ENCODE results near the gene HLA-E.
"Not testable (repeated sequence)": the region's sequence is repeated elsewhere in the genome, so short reads cannot be mapped to it uniquely, and the experiment has no call there.

The HLA-E gene

GRCh38 chr6:30481211-30481964, 7.9 kb upstream of the HLA-E start:
- H3K4me3 ChIP-seq (ENCODE audit: insufficient read length, low read depth), result peak overlapping the region; percentile 36

GRCh38 chr6:30481965-30482644, 7.2 kb upstream of the HLA-E start:
- Histone ChIP-seq H3K4me3 (ENCODE audit: insufficient read length, low read depth) (peak overlapping the region; percentile 36), H3K27me3 (ENCODE audit: insufficient read depth, insufficient read length) (peaks cover 32% of the 10 kb centered on the region), H3K9ac (ENCODE audit: insufficient read length, low read depth) (peak overlapping the region; percentile 64)
- not testable (repeated sequence) for DNase-seq (ENCODE audit: low read depth, low spot score); H3K4me1 ChIP-seq (ENCODE audit: insufficient read depth, insufficient read length); H3K36me3 ChIP-seq (ENCODE audit: insufficient read depth, insufficient read length, low read length); H3K9me3 ChIP-seq (ENCODE audit: insufficient read depth, low read length)

More at GRCh38 chr6:30481211-30481964, 7.9 kb upstream of the HLA-E start:
- no peaks in the 10 kb centered on the region for H3K4me1 ChIP-seq (ENCODE audit: insufficient read depth, insufficient read length)
- H3K36me3 ChIP-seq (ENCODE audit: insufficient read depth, insufficient read length, low read length), result no peaks in the 10 kb centered on the region
- H3K9me3 ChIP-seq (ENCODE audit: insufficient read depth, low read length), result no peaks in the 10 kb centered on the region
- no peak for DNase-seq (ENCODE audit: low read depth, low spot score)
- TF ChIP-seq ZNF274 (IDR thresholded peaks at IDR 0.05; ENCODE audit: low read depth, low read length) (no peak), SUZ12 (IDR thresholded peaks at IDR 0.05; ENCODE audit: extremely low read depth, insufficient read depth, insufficient read length) (no peak), YY1 (IDR thresholded peaks at IDR 0.05; ENCODE audit: insufficient read depth, insufficient read length) (no peak)
- H3K27me3 ChIP-seq (ENCODE audit: insufficient read depth, insufficient read length), result peaks cover 32% of the 10 kb centered on the region
- peak overlapping the region; percentile 64 for H3K9ac ChIP-seq (ENCODE audit: insufficient read length, low read depth)

- peaks cover 32% of the 10 kb centered on the region for H3K27me3 ChIP-seq (ENCODE audit: insufficient read depth, insufficient read length)
- no peak overlapping the region for H3K9ac ChIP-seq (ENCODE audit: insufficient read length, low read depth)
- TF ChIP-seq ZNF274 (IDR thresholded peaks at IDR 0.05; ENCODE audit: low read depth, low read length) (no peak), YY1 (IDR thresholded peaks at IDR 0.05; ENCODE audit: insufficient read depth, insufficient read length) (no peak), SUZ12 (IDR thresholded peaks at IDR 0.05; ENCODE audit: extremely low read depth, insufficient read depth, insufficient read length) (no peak)
- DNase-seq (ENCODE audit: low read depth, low spot score), result no peak
- no peaks in the 10 kb centered on the region for H3K36me3 ChIP-seq (ENCODE audit: insufficient read depth, insufficient read length, low read length)
- no peak overlapping the region for H3K4me3 ChIP-seq (ENCODE audit: insufficient read length, low read depth)
- H3K9me3 ChIP-seq (ENCODE audit: insufficient read depth, low read length), result no peaks in the 10 kb centered on the region
- no peaks in the 10 kb centered on the region for H3K4me1 ChIP-seq (ENCODE audit: insufficient read depth, insufficient read length)
Measured at GRCh38 chr6:30483677-30484279, 5.5 kb upstream of the HLA-E start.

- Histone ChIP-seq H3K9me3 (ENCODE audit: insufficient read depth, low read length) (no peaks in the 10 kb centered on the region), H3K4me3 (ENCODE audit: insufficient read length, low read depth) (no peak overlapping the region), H3K36me3 (ENCODE audit: insufficient read depth, insufficient read length, low read length) (peaks cover under 1% of the 10 kb centered on the region), H3K27me3 (ENCODE audit: insufficient read depth, insufficient read length) (peaks cover 22% of the 10 kb centered on the region), H3K4me1 (ENCODE audit: insufficient read depth, insufficient read length) (peaks cover 1% of the 10 kb centered on the region), H3K9ac (ENCODE audit: insufficient read length, low read depth) (no peak overlapping the region)
- no peak for DNase-seq (ENCODE audit: low read depth, low spot score)
- TF ChIP-seq SUZ12 (IDR thresholded peaks at IDR 0.05; ENCODE audit: extremely low read depth, insufficient read depth, insufficient read length), result no peak
- TF ChIP-seq YY1 (IDR thresholded peaks at IDR 0.05; ENCODE audit: insufficient read depth, insufficient read length), result no peak
- TF ChIP-seq ZNF274 (IDR thresholded peaks at IDR 0.05; ENCODE audit: low read depth, low read length), result no peak
Measured at GRCh38 chr6:30485236-30485635, 4.1 kb upstream of the HLA-E start.

- Histone ChIP-seq H3K9ac (ENCODE audit: insufficient read length, low read depth) (no peak overlapping the region), H3K4me1 (ENCODE audit: insufficient read depth, insufficient read length) (peaks cover 5% of the 10 kb centered on the region), H3K4me3 (ENCODE audit: insufficient read length, low read depth) (no peak overlapping the region), H3K36me3 (ENCODE audit: insufficient read depth, insufficient read length, low read length) (peaks cover 26% of the 10 kb centered on the region), H3K27me3 (ENCODE audit: insufficient read depth, insufficient read length) (peaks cover under 1% of the 10 kb centered on the region), H3K9me3 (ENCODE audit: insufficient read depth, low read length) (no peaks in the 10 kb centered on the region)
- no peak for DNase-seq (ENCODE audit: low read depth, low spot score)
- no peak for TF ChIP-seq YY1 (IDR thresholded peaks at IDR 0.05; ENCODE audit: insufficient read depth, insufficient read length)
- TF ChIP-seq ZNF274 (IDR thresholded peaks at IDR 0.05; ENCODE audit: low read depth, low read length), result no peak
- TF ChIP-seq SUZ12 (IDR thresholded peaks at IDR 0.05; ENCODE audit: extremely low read depth, insufficient read depth, insufficient read length), result no peak
Measured at GRCh38 chr6:30487926-30488325, 1.4 kb upstream of the HLA-E start.

GRCh38 chr6:30488697-30489080, 620 bp upstream of the HLA-E start:
- H3K9ac ChIP-seq (ENCODE audit: insufficient read length, low read depth), result peak overlapping the region; percentile 42

GRCh38 chr6:30490026-30490876, 942 bp downstream of the HLA-E start:
- Histone ChIP-seq H3K36me3 (ENCODE audit: insufficient read depth, insufficient read length, low read length) (peaks cover 36% of the 10 kb centered on the region), H3K9ac (ENCODE audit: insufficient read length, low read depth) (peak overlapping the region; percentile 82), H3K4me1 (ENCODE audit: insufficient read depth, insufficient read length) (peaks cover 5% of the 10 kb centered on the region), H3K4me3 (ENCODE audit: insufficient read length, low read depth) (peak overlapping the region; percentile 88), H3K9me3 (ENCODE audit: insufficient read depth, low read length) (no peaks in the 10 kb centered on the region), H3K27me3 (ENCODE audit: insufficient read depth, insufficient read length) (no peaks in the 10 kb centered on the region)
- no peak for DNase-seq (ENCODE audit: low read depth, low spot score)
- TF ChIP-seq YY1 (IDR thresholded peaks at IDR 0.05; ENCODE audit: insufficient read depth, insufficient read length), result no peak
- no peak for TF ChIP-seq SUZ12 (IDR thresholded peaks at IDR 0.05; ENCODE audit: extremely low read depth, insufficient read depth, insufficient read length)
- TF ChIP-seq ZNF274 (IDR thresholded peaks at IDR 0.05; ENCODE audit: low read depth, low read length), result no peak

More at GRCh38 chr6:30488697-30489080, 620 bp upstream of the HLA-E start:
- H3K9me3 ChIP-seq (ENCODE audit: insufficient read depth, low read length); DNase-seq (ENCODE audit: low read depth, low spot score); H3K4me3 ChIP-seq (ENCODE audit: insufficient read length, low read depth); H3K27me3 ChIP-seq (ENCODE audit: insufficient read depth, insufficient read length); H3K4me1 ChIP-seq (ENCODE audit: insufficient read depth, insufficient read length): not testable (repeated sequence)
- H3K36me3 ChIP-seq (ENCODE audit: insufficient read depth, insufficient read length, low read length), result peaks cover 29% of the 10 kb centered on the region

- not testable (repeated sequence) for H3K4me3 ChIP-seq (ENCODE audit: insufficient read length, low read depth); H3K27me3 ChIP-seq (ENCODE audit: insufficient read depth, insufficient read length); DNase-seq (ENCODE audit: low read depth, low spot score); H3K9me3 ChIP-seq (ENCODE audit: insufficient read depth, low read length); H3K9ac ChIP-seq (ENCODE audit: insufficient read length, low read depth); H3K4me1 ChIP-seq (ENCODE audit: insufficient read depth, insufficient read length)
- peaks cover 36% of the 10 kb centered on the region for H3K36me3 ChIP-seq (ENCODE audit: insufficient read depth, insufficient read length, low read length)
Measured at GRCh38 chr6:30491291-30491953, 2.1 kb downstream of the HLA-E start.
